Measurements from ENCODE around the gene TRAPPC1.

Gene TRAPPC1

DNA sequence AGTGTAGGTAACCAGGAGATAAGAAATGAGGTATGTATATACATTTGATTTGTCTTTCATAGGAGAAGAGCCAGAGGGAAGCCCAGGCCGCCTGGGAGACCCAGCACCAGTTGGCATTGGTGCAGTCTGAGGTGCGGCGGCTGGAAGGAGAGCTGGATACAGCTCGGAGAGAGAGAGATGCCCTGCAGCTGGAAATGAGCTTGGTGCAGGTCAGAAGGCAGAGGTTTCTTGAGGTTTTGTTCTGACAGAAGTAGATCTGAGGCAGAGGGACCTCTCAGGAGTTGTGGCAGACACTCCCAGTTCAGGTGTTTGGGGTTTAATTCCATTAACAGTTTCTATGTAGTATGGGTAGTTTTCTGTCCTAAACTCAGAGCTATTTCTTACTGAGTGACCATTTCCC is 8.3 kb upstream of the TRAPPC1 start:
- no peak for DNase-seq

GRCh38 chr17:7935859-7936258 is 4.1 kb upstream of the TRAPPC1 start:
- DNase-seq: no peak

- DNase-seq: peak; percentile 13
Measured at GRCh38 chr17:7932949-7933348, 1.2 kb upstream of the TRAPPC1 start.

- peak; percentile 49 for DNase-seq
Measured at GRCh38 chr17:7932483-7932891, 741 bp upstream of the TRAPPC1 start.

DNA sequence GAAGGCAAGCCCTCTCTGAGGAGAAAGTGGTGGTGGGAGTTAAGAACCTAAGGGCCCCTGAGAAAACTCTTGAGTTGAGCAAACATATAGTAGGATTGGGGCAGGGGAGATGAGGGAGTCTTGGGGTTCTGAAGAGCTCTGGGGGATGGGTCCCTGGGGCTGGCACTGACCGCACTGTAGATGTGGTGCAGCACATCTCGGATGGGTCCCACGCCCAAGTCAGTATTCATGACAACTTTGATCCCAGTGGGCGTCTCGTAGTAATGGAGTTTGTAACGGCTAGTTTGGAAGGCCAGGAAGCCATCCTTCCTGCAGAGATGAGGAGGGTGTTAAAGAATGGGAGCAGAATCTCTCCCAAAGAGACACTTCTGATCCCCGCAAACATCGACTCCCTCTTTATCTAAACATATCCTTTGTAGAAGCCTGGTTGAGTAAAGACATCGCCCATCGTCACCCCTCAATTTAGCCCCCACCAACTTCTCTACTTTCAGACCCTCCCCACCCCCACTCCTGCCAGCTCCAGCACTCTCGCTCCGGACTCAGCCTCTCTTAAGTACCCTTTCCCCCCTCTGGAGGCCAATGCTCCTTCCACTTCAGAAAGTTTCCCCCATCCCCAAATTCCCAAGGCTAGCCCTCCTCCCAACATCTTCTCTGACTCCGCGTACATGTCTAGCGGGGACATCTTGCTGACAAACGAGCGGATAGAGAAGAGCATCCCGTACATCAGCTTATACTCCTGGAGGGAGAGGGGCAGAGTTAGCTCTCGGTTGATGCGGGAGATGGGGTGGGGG is 710 bp downstream of the TRAPPC1 start:
- DNase-seq: no peak

- no peak for DNase-seq
Measured at GRCh38 chr17:7929158-7930023, 2.4 kb downstream of the TRAPPC1 start, which contains the start of gene KCNAB3. TSS of gene KCNAB3 (minus strand) at chr17:7929856. CDS start at chr17:7929435, 421 bp downstream.

- DNase-seq: no peak
Measured at GRCh38 chr17:7927596-7927995, 4.2 kb downstream of the TRAPPC1 start.

DNA sequence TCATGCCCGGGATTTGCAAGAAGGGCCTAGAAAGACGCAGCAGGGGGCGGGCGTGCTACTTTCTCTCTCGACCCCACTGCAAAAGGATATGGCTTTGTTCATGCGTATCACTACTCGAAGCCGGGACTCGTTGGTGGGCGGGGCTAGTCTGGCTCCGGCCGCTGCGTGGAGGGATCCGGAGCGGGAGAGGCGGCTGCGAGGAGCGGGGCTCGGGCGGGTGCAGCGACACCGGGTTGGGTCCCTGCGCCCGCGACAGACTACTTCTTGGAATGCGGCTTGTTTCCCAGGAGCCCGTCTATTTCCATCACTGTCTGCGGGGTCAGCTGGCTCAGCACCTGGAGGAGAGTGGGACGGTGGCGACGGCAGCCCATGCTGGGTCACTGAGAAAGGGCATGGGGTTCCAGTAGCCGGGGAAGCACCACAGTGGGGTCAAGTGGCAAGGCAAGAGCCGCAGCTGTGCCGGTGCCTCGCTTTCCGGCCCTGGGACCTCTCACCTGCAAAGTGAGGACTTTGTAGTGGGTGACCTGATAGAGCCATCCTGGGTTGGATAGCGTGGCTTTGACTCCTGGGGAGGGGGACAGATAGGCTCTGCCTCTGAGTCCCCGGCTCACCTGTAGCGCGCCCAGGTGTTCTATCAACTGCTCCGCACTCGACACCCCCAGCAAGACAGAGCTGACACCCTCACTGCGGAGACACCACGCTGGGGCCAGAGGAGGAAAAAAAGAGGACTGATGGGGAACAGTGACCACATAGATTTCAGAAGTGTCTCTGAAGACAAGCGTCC is 8.7 kb downstream of the TRAPPC1 start:
- peak; percentile 89 for DNase-seq

GRCh38 chr17:7922269-7922844 is 9.4 kb downstream of the TRAPPC1 start:
- no peak for DNase-seq

GRCh38 chr17:7916808-7917207 is 14.9 kb downstream of the TRAPPC1 start:
- DNase-seq: no peak

- DNase-seq: no peak
Measured at GRCh38 chr17:7916385-7916682, 15.4 kb downstream of the TRAPPC1 start.

DNA sequence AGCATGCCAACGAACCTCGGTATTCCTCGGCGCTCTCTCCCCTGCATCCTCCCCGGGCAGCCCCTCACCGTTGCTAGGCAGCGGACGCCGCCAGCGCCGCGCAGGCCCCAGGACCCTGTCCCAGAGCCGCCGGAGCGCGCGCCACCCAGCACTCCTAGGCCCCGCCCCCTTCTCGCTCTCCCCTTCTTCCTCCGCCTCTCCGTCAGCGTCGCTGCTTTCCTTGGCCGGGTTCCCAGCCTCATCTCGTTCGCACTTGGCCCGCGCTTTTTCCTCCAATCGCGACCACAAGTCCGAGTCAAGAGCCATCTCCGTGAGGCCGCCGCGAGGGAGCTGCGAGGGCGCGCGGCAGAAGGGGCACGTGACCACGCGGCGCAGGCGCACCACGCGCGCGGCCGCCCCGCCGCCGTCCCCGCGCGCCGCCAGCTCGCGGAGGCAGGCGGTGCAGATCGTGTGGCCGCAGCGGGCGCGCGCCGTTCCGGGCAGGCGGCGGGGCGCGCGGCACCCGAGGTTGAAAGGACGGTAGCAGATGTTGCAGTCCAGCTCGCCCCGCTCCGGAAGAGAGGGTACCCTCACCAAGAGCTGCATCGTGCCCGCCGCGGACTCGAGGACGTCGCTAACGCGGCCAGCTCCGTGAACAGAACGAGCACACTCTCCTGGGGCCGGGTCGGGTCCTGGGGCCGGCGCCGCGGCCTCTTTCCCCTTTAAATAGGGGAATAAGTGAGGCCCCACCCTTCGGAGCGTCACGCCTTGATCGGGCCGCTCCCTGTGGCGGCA is 15.9 kb downstream of the TRAPPC1 start, which contains the start of gene RNF227:
RNF227 (minus strand) TSS at position 679 of the 774 bp plus-strand sequence; CDS start at position 585, 94 bp downstream.
- DNase-seq: peak; percentile 99

DNA sequence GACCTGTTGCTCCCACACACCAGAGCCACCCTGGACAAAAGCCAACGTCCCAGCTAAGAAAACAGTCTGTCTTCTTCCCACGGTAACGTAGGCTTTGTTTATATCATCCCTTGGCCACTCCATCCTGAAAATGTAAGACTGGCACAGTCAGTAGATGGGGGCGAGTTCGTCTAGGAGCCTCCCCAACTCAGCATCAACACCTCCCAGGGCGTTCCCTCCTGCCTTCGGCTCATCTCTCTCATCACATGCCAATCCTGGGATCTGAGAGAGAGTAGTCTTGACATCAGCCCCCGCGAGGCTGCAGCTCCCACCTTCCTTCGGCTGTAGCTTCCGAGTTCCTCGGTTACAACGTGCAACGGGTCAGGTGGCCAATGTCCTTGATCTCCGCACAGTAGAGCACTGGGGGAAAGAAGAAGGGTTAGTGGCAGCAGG is 16.6 kb downstream of the TRAPPC1 start:
- DNase-seq: no peak

GRCh38 chr17:7912927-7913524 is 18.7 kb downstream of the TRAPPC1 start:
- DNase-seq: peak; percentile 85

DNA sequence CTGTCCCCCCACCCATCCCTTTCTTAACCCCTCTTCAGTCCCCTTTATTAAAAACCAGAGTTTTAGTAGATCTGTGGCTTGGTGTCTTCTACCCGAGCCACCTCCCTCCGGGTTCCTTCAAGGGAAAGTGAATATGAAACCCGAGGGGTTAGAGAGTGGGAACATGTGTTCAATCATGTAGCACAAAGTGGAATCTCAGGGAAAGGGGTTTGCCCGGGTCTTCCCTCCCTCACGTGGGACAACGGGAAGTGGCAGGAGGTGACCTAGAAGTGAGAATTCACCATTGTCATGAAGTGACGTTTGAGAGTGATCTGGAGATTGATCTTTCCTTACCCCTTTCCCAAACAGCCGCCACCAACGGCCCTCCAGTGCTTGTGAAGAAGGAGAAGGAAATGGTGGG is 20.6 kb downstream of the TRAPPC1 start:
- no peak for DNase-seq

GRCh38 chr17:7910711-7911110 is 21.0 kb downstream of the TRAPPC1 start:
- DNase-seq: no peak

- DNase-seq: no peak
Measured at GRCh38 chr17:7910281-7910680, 21.5 kb downstream of the TRAPPC1 start.

- DNase-seq: no peak
Measured at GRCh38 chr17:7909089-7909488, 22.7 kb downstream of the TRAPPC1 start.

- DNase-seq: no peak
Measured at GRCh38 chr17:7903154-7904103, 28.3 kb downstream of the TRAPPC1 start.

GRCh38 chr17:7897773-7898172 is 34.0 kb downstream of the TRAPPC1 start:
- DNase-seq: peak; percentile 39
